Muscle of arm (tissue), 14 donors: ENCODE measurements around the gene GPR33. TPM values are rescaled to one million over a fixed set of nuclear protein-coding genes. Genes with fewer than 3 reads are reported as not detected.

Experiments used
- DNase-seq: peaks from one replicate; pipeline ENCODE4 v3.0.0-alpha.2; 2013
- long read RNA-seq, 11 donors: transcript quantifications; one replicate each; lab custom pipeline, GENCODE V29; 2026
- polyA plus RNA-seq, 12 donors: library from polyadenylated mRNA; unstranded; fragments of 120-200 nt; gene quantifications; one replicate each; pipeline ENCODE4 v1.2.1, GENCODE V29; 2013; ENCODE audit not compliant: insufficient read length in 12 of 12

GPR33 gene, protein sequence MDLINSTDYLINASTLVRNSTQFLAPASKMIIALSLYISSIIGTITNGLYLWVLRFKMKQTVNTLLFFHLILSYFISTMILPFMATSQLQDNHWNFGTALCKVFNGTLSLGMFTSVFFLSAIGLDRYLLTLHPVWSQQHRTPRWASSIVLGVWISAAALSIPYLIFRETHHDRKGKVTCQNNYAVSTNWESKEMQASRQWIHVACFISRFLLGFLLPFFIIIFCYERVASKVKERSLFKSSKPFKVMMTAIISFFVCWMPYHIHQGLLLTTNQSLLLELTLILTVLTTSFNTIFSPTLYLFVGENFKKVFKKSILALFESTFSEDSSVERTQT
- not detected for polyA plus RNA-seq
- long read RNA-seq, donor 1: 0 reads
- long read RNA-seq, donor 2: 0 reads
- long read RNA-seq, donor 3: 0 reads
- long read RNA-seq, donor 4: 0 reads
- long read RNA-seq, donor 5: 0 reads
- long read RNA-seq, donor 6: 0 reads
- long read RNA-seq, donor 7: 0 reads
- long read RNA-seq, donor 8: 0 reads
- long read RNA-seq, donor 9: 0 reads
- long read RNA-seq, donor 10: 0 reads
- long read RNA-seq, donor 11: 0 reads

DNA sequence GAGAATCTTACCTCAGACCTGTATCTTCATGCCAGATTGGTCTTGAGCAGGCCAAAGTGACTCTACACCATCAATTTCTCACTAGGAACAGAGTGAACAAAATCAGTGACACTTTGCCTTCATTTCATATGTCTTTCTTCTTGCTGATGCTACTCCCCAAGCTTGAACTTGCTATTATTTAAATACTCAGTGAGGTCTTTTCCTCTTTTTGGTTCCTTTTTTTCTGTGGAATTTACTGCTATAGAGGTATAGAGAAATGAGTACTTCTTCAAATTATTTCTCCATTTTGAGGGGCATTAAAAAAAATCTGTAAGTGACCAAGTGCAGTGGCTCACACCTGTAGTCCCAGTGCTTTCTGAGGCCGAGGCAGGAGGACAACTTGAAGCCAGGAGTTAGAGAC, at the start of gene GPR33:
Gene GPR33 (minus strand): TSS at position 154 of the 400 bp plus-strand sequence. CDS start 4,074 bp downstream, outside the sequence.
- no peak for DNase-seq

GRCh38 chr14:31536201-31536960, 48.5 kb upstream of the GPR33 start:
- DNase-seq: no peak

GRCh38 chr14:31530136-31530535, 42.3 kb upstream of the GPR33 start:
- no peak for DNase-seq

- DNase-seq: no peak
These were observed 41.2 kb upstream of the GPR33 start for GRCh38 chr14:31529053-31529452.

- no peak for DNase-seq
These were observed 39.7 kb upstream of the GPR33 start for GRCh38 chr14:31527546-31527945.

DNA sequence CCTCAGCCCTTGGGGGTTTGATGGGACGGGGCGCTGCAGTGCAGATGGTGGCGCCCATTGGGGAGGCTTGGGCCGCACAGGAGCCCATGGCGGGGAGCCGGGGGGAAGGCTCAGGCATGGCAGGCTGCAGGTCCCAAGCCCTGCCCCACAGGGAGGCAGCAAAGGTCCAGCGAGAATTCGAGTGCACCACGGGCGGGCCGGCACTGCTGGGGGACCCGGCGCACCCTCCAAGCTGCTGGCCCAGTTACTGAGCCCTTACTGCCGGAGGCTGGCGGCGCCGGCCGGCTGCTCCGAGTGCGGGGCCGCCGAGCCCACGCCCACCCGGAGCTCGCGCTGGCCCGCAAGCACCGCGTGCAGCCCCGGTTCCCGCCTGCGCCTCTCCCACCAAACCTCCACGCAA, 39.2 kb upstream of the GPR33 start:
- DNase-seq: no peak

GRCh38 chr14:31510855-31511254, 23.0 kb upstream of the GPR33 start:
- DNase-seq: no peak

DNA sequence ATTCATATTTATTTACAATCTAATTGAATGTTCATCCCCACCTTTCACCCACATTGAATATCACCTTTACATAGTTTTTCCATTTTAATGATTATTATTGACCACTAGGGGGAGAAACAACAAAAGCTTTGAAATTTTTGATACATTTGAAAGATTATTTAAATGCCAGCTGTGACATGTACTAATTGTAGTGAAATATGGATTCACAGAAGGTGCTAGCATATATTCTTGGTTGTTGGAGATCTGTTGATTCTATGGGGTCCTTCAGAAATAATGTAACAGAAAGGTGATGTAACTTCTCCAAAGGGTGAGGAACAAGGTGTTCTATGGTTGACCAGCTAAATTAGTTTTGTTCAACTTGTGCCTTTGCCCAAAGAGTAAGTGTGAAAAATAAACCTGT, 22.4 kb upstream of the GPR33 start:
- peak; percentile 9 for DNase-seq

DNA sequence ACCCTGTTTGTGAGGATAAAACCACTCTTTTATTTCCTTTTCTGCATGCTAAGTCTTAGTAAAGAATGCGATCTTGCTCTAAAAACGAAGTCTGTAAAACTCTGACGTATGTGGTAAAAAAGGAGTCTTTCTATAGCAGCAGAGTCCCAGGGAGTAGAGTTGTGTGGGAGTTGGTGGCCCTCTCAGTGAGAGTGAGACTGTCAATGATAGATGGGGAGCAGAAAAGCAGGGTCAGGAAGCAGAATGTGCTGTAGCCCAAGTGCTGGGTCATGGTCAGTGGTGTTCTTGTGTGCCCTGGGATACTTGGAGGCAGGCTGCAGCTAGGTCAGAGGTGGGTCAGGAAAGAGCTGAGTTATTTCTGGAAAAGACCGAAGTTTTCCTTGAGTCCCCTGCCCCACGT, 20.3 kb upstream of the GPR33 start:
- no peak for DNase-seq

GRCh38 chr14:31505411-31505810, 17.6 kb upstream of the GPR33 start:
- DNase-seq: peak; percentile 17

GRCh38 chr14:31501870-31502269, 14.0 kb upstream of the GPR33 start:
- DNase-seq: no peak

GRCh38 chr14:31492759-31493498, 5.1 kb upstream of the GPR33 start:
- no peak for DNase-seq

DNA sequence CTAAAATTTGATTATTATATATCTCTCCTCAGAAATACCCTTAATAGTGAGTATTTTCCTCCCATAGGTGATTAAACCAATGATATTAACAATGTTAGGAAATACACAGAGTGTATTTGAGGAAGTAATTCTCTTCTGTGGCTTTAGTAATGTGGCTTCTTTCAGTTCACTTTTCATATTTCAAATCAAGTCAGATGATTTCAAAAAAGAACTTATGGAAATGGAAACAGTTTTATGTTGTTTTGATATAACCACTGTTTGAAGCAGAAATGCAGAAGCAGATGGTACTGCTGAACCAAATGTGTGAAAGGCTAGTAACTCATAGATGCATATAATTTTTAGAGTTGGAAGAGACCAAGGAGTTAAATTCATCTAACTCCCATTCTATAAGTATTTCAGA, 1.9 kb upstream of the GPR33 start:
- no peak for DNase-seq

GRCh38 chr14:31486764-31487163, 1.1 kb downstream of the GPR33 start:
- DNase-seq: no peak

GRCh38 chr14:31484754-31485153, 3.1 kb downstream of the GPR33 start:
- DNase-seq: no peak

DNA sequence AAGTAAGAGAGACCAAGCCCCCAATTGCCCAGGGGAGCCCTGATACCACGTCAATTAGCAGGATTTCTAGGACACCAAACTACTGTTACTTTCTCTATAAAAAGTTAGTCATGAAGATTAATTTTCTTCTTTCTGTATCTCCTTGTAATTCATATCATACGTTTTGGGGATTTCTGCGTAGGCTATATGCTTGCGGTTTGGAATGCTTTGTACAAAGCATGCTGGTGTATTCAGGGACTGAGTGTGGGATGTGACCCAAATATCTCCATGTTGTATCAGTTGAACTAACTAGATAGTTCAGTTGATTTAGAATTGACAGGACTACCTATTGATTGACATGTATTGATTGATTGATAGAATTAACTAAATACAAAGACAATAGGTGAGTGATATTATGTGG, 7.7 kb downstream of the GPR33 start:
- no peak for DNase-seq

GRCh38 chr14:31479027-31479426, 8.8 kb downstream of the GPR33 start:
- DNase-seq: no peak

DNA sequence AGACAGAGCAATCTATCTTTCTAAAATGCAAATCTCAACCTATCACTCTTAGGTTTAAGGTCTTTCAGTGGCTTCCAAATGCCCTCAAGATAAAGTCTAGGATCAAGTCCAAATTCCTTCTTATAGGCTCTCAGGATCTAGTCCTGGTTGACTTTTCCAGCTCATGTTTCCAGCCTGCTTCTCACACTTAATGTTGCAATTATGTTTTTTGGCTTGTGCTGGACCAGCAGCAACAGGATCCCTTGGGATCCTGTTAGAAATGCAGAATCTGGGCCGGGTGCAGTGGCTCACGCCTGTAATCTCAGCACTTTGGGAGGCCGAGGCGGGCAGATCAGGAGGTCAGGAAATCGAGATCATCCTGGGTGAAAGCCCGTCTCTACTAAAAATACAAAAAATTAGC, 10.6 kb downstream of the GPR33 start:
- DNase-seq: no peak

GRCh38 chr14:31476131-31476866, 11.5 kb downstream of the GPR33 start:
- DNase-seq: no peak

- DNase-seq: no peak
These were observed 21.3 kb downstream of the GPR33 start for GRCh38 chr14:31466554-31466953.

DNA sequence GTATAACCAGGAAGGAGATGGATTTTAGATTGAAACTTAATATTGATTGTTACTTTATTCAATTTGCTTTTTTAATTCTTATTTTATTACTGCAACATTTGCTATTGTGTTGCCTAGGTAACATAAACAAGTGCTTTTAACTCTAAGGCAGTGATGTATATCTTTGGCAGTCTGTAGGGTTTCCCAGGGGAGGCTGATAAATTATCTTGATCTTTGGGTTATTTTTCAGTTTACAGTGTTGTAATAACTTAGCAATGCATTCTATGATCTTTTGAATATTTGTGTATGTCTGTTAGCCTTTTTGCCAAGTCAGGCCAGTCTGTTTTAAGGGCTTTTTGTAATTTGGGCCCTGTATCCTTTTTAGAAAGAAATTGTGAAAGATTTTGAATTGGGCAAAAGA, 22.7 kb downstream of the GPR33 start:
- peak; percentile 59 for DNase-seq
